K562 (cell line): ENCODE results near the gene HLA-DOA. TPM values are rescaled to one million over a fixed set of nuclear protein-coding genes. Genes with fewer than 3 reads are reported as not detected.

Experiments used
- ARID1B ChIP-seq: fragments of 450-650 bp; IDR thresholded peaks from 2 replicates; pipeline ENCODE4 v1.6.1; 2016; ENCODE audit warnings: antibody characterized with exemption, mild to moderate bottlenecking, inconsistent platforms
- ARID2 ChIP-seq: fragments of 450-650 bp; IDR thresholded peaks from 2 replicates; pipeline ENCODE4 v1.6.1; 2017; ENCODE audit warnings: antibody characterized with exemption, mild to moderate bottlenecking
- CC2D1A ChIP-seq: fragments of 450-650 bp; IDR thresholded peaks from 2 replicates; pipeline ENCODE4 v1.6.1; 2017; ENCODE audit warnings: mild to moderate bottlenecking
- CREB1 ChIP-seq, 2 experiments: sonication (generic) in 1 of 2; formaldehyde crosslinking in 1 of 2; IDR thresholded peaks; 2 replicates each; pipeline versions ENCODE4 v1.6.1 to v1.8.0; 2012 to 2022; ENCODE audit warnings: inconsistent platforms in 1 of 2, mild to moderate bottlenecking in 1 of 2, missing genetic modification reagents in 1 of 2, moderate library complexity in 1 of 2
- ERF ChIP-seq: fragments of 450-650 bp; formaldehyde crosslinking; IDR thresholded peaks from 2 replicates; pipeline ENCODE4 v1.4.0; 2020; ENCODE audit warnings: mild to moderate bottlenecking, mixed read lengths
- KLF10 ChIP-seq: fragments of 250-450 bp; sonication (Bioruptor Pico); IDR thresholded peaks from 2 replicates; pipeline ENCODE4 v1.6.1; 2021; ENCODE audit warnings: matching md5 sums
- MLLT1 ChIP-seq, 2 experiments: fragments of 450-650 bp; IDR thresholded peaks; 2 replicates each; pipeline ENCODE4 v1.6.1; 2016
- MTA1 ChIP-seq: fragments of 450-650 bp; IDR thresholded peaks from 2 replicates; pipeline ENCODE4 v1.6.1; 2017; ENCODE audit warnings: borderline replicate concordance
- MTA3 ChIP-seq: fragments of 450-650 bp; formaldehyde crosslinking; IDR thresholded peaks from 2 replicates; pipeline ENCODE4 v1.6.1; 2017; ENCODE audit warnings: mild to moderate bottlenecking, borderline replicate concordance
- POLR2AphosphoS5 ChIP-seq: IDR thresholded peaks from 2 replicates; pipeline ENCODE4 v1.6.1; 2011; ENCODE audit warnings: mild to moderate bottlenecking, low read depth, low read length, moderate library complexity; ENCODE audit not compliant: control insufficient read depth, insufficient read depth
- PREB ChIP-seq: sonication (generic); formaldehyde crosslinking; IDR thresholded peaks from 2 replicates; pipeline ENCODE4 v1.8.1; 2023; ENCODE audit warnings: mild to moderate bottlenecking, missing genetic modification reagents
- RB1 ChIP-seq: fragments of 450-650 bp; IDR thresholded peaks from 2 replicates; pipeline ENCODE4 v1.6.1; 2017; ENCODE audit warnings: low read depth, mild to moderate bottlenecking
- RBM17 ChIP-seq: fragments of 200-400 bp; formaldehyde crosslinking; IDR thresholded peaks from 2 replicates; pipeline ENCODE4 v1.6.1; 2017; ENCODE audit warnings: low read depth, mild to moderate bottlenecking, low read length, borderline replicate concordance
- RBM39 ChIP-seq: fragments of 200-400 bp; formaldehyde crosslinking; optimal IDR thresholded peaks from 2 replicates; pipeline ENCODE3; 2018; ENCODE audit warnings: low read depth, low read length
- RERE ChIP-seq: sonication (generic); formaldehyde crosslinking; IDR thresholded peaks from 2 replicates; pipeline ENCODE4 v1.8.0; 2023; ENCODE audit warnings: missing genetic modification reagents, mild to moderate bottlenecking, borderline replicate concordance
- SMC3 ChIP-seq: conservative IDR thresholded peaks from 2 replicates; pipeline ENCODE4 v1.6.1; 2011; ENCODE audit warnings: low read depth, low read length, improper control_type of control experiment; ENCODE audit not compliant: insufficient read depth
- THRB ChIP-seq: fragments of 450-650 bp; formaldehyde crosslinking; conservative IDR thresholded peaks from 2 replicates; pipeline ENCODE4 v1.4.0; 2022; ENCODE audit warnings: mild to moderate bottlenecking, missing genetic modification characterization
- ZNF12 ChIP-seq: sonication (generic); formaldehyde crosslinking; IDR thresholded peaks from 2 replicates; pipeline ENCODE4 v1.4.0; 2020; ENCODE audit warnings: mild to moderate bottlenecking, missing genetic modification reagents
- ZNF121 ChIP-seq: sonication (generic); formaldehyde crosslinking; conservative IDR thresholded peaks from 2 replicates; pipeline ENCODE4 v1.8.0; 2022; ENCODE audit warnings: missing genetic modification reagents
- polyA plus RNA-seq, 8 experiments: library from polyadenylated mRNA; depleted of rRNA in 4 of 8; stranded (reverse) in 5 of 8; unstranded in 3 of 8; fragments of >200 nt; fragmentation: Nextera tagmentation in 2 of 8; fragmentation: Illumina TruSeq in 1 of 8; extraction: Ambion mirVana in 2 of 8; extraction: Trizol in 1 of 8; gene quantifications; 2 replicates each; pipeline versions ENCODE4 v1.2.1 to v1.2.3, GENCODE V29; 2011 to 2014; ENCODE audit warnings: inconsistent platforms in 1 of 8, missing spikeins in 1 of 8
- total RNA-seq, 7 experiments: library from RNA; depleted of rRNA in 6 of 7; stranded (reverse); fragments of >200 nt in 6 of 7; fragmentation: Illumina TruSeq in 2 of 7; extraction: Trizol in 2 of 7; gene quantifications; 2 replicates each; pipeline versions ENCODE4 v1.2.1 to v1.2.3, GENCODE V29; 2011 to 2021; ENCODE audit warnings: low replicate concordance in 1 of 7

HLA-DOA gene
- total and polyA plus RNA-seq, 9 of the 15 experiments (the other 6 are each of a cell fraction or from before 2014, with no cell fraction given): 0.07 TPM; not detected in 8

- TF ChIP-seq PREB (CRISPR knock-in tag) (no peak), ERF (CRISPR knock-in tag) (no peak), MLLT1 (IDR thresholded peaks at IDR 0.05) (no peak), RBM39 (no peak), ZNF12 (CRISPR knock-in tag) (no peak), MTA3 (no peak), POLR2AphosphoS5 (no peak), RERE (CRISPR knock-in tag) (no peak), CREB1 (IDR thresholded peaks at IDR 0.05) (no peak), CREB1 (CRISPR knock-in tag; IDR thresholded peaks at IDR 0.05) (no peak), THRB (no peak), RB1 (peak; percentile 48; the same call in 1 of the 2 replicates), CC2D1A (peak; percentile 90; the same call in 1 of the 2 replicates), ARID2 (peak; percentile 93), KLF10 (CRISPR knock-in tag) (no peak), ZNF121 (no peak), SMC3 (peak; percentile 98), RBM17 (no peak), MTA1 (no peak), ARID1B (no peak)
These were observed 24.6 kb downstream of the HLA-DOA start (continued) for GRCh38 chr6:32984622-32985389.
